LHCN-M2 (cell line): ENCODE measurements around the gene PCSK4. TPM values are rescaled to one million over a fixed set of nuclear protein-coding genes. Genes with fewer than 3 reads are reported as not detected.
"Not testable (repeated sequence)": the region's sequence is repeated elsewhere in the genome, so short reads cannot be mapped to it uniquely, and the experiment has no call there.

ENCODE experiments used
- DNase-seq: peaks from one replicate; pipeline ENCODE4 v3.0.0-alpha.2; 2012; ENCODE audit warnings: low read depth
- total RNA-seq: library from RNA; depleted of rRNA; stranded (reverse); fragments of >200 nt; gene quantifications from 2 replicates; pipeline ENCODE4 v1.2.3, GENCODE V29; 2014

PCSK4 gene
- total RNA-seq, 1 experiment from 2014 or later = 5.4 TPM

DNA sequence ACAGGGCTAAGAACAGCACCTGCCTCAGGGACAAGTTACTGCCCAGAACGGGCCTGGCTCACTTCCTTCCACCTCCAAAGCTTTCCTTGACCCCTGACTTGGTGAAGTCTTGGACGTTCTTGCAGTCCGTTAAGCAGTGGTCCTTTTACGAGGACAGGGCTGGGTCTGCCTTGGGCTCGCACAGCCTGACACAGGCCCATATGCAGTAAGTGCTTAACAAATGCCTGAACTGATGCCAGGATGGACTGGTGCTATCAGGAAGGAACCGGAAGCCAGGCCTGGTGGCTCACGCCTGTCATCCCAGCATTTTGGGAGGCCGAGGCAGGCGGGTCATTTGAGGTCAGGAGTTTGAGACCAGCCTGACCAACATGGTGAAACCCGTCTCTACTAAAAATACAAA lies 31.9 kb upstream of the PCSK4 start:
- no peak for DNase-seq

DNA sequence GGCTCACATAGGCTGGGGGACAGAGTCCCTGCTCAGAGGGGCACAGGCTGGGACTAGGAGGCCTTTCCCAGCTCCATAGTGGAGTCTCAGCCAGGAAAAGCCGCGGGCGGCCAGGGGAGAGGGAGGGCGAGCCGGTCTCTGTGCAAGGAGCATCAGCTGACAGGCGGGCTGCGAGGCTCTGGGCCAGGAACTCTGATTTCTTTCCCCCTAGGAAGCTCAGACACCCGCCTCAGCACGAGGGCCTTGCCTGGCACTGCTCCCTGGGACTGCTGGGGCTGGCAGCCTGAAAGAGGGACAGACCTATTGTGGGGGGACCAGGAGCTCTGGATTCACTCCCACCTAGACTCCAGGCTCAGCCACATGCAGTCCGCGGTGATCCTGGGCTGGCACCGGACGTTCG lies 31.5 kb upstream of the PCSK4 start:
- DNase-seq = no peak

DNA sequence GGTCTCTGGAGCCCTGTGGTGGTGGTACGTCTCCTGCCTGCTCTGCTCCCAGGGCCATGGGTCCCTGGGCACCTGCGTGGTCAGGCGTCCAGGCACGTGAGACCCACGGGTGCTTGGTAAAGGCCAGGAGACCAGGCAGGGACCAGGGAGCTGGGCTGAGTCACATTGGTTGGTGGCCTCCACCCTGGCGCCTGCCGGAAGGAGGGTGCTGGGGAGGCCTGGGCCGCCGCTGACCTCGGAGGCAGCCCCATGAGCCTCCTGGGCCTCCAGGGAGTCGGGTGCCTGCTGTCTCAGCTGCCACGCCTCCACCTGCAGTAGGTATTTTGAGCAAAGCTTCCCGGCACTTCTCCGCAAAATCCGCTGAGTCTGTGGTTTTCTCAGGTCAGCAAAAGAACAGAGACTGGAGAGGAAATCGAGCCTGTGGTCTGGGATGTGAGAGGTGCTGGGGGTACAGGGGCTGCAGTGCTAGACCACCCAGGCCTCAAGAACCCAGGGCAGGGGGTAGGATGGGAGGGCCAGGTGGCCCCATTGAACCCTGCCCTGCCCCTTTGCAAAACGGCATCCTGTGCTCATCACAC lies 30.1 kb upstream of the PCSK4 start:
- no peak for DNase-seq

DNA sequence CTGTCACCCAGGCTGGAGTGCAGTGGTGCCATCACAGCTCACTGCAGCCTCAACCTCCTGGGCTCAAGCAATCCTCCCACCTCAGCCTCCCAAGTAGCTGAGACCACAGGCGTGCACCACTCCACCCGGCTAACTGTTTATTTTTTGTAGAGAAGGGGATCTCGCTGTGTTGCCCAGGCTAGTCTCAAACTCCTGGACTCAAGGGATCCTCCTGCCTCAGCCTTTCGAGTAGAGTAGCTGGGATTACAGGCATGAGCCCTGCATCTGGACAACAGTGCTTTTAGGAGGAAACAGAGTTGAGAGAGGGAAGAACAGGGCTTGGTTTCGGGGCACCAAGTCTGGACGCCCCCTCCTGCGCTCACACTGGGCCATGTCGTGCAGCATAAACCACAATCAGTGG lies 29.7 kb upstream of the PCSK4 start:
- not testable (repeated sequence) for DNase-seq

DNA sequence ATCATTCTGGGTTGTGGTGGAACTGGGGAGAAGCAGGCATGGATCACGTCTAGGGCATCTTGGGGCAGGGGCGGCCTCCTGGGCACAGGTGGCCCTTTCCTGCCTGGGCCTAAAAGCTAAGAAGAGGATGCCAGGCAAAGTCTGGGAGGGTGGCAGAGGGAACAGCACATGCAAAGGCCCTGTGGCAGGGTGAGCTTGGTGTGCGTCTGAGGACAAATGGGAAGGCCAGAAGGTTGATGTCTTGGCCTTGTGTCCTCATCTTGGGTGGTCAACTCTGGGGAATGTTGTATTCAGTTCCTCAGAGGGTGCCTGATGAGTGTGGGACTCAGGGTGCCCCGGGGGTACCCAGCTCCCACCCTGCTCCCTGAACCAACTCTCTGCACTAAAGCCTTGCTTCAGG lies 28.3 kb upstream of the PCSK4 start:
- no peak for DNase-seq

DNA sequence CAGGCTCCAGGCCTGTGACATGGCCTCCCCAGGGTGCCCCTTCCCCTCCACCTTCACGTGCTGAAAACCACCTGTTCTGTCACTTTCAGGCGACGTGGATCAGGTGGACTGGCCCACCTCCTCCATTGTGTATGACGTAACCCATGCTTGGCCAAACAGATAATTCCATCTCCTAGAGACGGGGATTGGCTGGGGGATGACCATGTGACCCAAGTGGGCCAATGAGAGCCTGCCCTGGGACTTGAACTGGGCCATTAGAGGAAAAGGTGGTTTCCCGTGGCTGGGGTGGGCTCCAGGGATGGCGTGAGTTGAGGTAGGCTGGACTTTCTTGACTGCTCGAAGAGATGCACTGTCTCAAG lies 26.2 kb upstream of the PCSK4 start:
- no peak for DNase-seq

DNA sequence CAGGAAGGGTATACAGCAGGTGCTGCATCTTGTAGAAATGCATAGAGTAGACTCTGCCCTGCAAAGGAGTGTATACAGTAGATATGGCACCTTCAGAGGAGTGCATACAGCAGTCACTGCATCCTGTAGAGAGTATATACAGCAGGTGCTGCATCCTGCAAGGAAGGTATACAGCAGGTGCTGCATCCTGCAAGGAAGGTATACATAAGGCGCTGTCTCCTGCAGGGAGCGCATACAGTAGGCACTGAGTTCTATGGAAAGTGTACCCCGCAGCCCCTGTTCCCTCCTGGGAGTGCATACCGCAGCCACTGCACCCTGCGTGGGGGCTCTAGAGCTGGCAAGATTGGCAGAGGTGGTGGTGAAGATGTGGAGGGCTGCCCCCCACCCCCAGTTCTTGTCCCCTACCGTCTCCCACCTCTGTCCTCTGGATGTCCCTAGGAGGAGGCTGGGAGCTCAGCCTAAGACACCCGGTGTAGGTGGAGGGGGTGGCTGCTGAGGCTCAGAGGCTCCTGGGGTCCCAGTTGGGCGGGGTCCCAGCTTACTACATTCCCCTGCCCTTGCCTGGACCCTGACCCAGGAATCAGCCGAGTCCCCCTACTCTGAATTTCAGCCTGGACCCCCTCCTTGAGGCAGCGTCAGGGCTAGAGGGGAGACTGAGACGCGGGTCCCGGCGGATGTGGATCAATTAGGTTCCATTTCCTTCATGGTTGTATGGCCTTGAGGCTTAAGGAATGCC lies 25.0 kb upstream of the PCSK4 start:
- DNase-seq = no peak

DNA sequence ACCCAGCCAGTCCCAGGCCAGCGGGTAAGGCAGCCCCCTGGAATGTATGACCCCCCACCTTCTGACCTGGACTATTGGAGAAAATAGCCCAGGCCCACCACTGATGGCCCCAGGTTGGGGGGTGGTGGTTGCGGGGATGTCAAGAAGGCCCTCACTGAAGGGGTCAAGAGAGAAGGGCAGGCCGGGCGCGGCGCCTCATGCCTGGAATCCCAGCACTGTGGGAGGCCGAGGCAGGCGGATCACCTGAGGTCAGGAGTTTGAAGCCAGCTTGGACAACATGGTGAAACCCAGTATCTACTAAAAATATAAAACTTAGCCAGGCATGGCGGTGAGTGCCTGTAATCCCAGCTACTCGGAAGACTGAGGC lies 24.1 kb upstream of the PCSK4 start:
- no peak for DNase-seq

DNA sequence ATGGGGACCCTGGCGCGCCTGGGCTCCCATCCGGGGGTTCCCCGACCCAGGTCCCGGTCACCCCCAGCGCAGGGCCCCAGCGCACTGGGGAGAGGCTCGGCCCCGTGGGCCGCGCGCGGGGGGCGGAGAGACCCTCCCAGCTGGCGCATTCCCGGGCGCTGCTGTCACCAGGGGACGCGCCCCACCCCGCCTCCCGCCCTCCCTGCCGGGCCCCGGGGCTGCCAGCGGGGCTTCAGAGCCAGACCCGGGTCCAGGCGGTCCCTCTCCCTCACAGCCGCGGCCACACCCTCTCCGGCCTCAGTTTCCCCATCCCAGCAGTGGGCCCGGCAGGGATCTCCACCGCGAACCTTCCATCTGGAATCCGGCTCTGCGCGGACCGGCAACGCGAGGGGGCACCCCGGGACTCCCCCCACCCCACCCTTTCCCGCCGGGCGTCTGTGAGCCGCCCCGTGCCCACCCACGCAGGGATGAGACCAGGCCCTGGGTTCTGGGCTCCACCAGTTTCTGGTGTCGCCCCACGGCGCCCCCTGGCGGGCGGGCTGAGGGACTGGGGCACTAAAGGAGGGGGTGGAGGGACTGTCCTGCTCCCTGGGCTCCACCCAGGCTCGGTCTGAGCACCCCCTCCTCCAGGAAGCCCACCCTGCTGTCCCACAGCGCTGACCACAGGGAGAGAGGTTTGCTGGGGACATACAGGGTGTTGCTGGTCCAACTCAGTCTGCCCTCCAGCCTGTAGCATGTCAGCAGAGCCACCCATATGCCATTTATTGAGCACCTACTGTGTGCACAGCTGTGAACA lies 23.5 kb upstream of the PCSK4 start:
- DNase-seq = peak; percentile 15

DNA sequence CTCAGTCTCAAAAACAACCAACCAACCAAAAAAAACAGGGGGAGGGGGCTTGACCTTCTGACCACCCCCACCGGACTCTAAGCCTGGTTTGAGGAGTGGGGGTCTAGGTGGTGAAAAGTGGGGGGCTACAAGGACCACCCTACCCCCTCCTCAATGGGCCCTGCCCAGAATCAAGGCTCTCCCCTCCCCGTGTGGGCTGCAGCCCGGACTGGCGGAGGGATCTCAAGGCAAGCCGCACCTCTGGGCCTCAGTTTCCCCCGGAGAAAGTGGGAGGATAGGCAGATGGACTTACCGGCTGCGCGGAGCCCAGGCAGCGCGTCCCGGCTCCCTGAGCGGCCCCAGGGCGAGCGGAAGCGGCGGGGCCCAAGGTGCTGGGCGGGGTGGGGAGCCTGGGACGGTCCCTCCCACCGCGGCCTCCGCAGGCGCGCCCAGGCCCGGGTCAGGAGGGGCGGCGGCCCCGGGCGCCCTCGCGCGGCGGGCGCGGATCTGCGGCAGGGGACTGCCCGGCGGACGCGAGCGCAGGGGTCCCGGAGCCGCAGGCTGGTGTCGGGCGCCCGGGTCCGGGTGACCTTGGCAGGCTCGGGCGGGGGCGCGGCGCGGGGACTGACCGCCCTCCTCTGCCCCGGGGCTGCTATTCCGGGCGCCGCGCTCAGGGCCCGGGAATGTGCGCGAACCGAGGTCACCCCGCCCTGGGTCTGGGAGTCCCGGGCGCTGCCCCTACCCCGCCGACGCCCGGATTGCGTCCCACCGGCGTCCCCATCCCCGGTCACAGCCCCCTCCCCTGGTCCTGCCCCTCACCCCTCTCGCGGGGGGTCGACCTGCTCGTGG lies 22.7 kb upstream of the PCSK4 start, which contains the start of gene ADAMTSL5:
Gene ADAMTSL5 (minus strand): TSS at position 349 of the 828 bp plus-strand sequence. CDS start 2,076 bp downstream, outside the sequence.
- DNase-seq = no peak

DNA sequence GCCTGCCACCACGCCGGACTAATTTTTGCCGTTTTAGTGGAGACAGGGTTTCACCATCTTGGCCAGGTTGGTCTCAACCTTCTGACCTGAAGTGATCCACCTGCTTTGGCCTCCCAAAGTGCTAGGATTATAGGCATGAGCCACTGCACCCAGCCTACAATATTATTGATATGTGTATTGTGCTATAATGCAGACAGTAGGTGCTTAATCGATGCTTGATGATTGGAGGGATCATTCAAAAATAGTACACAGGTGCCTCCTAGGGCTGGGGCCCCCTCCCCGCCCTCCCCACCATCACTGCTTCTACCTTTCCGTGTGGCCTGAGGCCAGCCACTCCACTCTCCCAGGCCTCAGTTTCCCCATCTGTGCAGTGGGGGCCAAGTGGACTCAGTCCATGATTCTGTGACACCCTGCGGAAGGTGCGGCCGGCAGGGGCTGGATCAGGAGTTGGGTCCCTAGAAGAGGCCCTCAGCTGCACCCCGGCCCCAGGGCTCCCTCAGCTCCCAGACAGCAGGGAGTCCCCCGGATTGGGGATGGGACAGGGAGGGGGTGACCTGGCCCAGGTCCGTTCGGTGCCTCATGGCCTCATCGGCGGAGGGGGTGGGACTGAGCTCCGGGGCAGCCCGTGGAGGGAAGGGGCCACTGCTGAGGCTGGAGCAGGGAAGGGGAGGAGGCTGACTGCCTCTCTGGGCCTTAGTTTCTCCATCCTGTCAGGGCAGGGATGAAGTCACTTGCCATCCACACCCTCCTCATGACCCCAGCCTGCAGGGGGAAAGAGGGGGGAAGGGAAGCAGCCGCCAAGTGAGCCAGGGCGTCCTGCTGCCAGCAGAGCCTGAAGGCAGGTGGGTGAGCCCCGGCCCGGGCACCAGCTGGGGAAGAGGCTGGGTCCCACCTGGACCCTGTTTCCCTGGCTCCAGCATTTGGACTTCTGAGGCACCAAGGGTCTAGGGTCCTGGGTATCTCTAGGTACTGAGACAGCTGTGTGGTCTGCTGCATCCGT lies 21.5 kb upstream of the PCSK4 start:
- DNase-seq = no peak

DNA sequence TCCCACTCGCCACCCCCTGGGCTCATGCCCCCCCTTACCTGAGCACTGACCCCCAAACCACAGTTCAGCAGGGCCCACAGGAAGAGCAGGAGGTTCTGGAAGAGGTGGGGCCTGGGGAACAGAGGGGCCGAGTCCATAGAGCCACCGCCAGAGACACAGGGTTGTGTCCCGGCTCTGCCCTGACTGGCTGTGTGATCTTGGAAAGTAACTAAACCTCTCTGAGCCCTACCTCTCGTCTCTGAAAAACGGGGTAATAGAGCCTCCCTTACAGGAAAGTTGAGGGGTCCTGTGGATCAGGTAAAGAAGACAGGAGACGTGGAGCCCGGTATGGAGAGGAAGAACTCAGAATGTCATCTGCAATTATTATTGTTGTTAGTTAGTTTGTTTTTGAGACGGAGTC lies 20.7 kb upstream of the PCSK4 start:
- no peak for DNase-seq

DNA sequence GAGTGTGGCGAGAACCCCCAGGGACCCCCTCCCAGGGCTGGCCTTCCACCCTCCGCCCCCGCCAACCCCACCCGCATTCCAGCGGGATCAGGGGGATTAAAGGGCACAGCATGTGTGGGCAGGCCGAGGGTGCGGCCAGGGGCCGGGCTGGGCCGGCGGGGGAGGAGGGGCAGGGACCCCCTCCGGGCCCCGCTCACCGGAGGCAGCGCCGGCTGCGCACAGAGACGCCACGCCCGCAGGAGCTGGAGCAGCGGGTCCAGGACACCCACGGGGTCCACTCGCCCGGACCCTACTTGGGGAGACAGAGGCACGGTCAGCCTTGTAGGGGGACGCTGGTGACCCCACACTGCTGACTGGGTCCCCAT lies 20.3 kb upstream of the PCSK4 start:
- DNase-seq = no peak

DNA sequence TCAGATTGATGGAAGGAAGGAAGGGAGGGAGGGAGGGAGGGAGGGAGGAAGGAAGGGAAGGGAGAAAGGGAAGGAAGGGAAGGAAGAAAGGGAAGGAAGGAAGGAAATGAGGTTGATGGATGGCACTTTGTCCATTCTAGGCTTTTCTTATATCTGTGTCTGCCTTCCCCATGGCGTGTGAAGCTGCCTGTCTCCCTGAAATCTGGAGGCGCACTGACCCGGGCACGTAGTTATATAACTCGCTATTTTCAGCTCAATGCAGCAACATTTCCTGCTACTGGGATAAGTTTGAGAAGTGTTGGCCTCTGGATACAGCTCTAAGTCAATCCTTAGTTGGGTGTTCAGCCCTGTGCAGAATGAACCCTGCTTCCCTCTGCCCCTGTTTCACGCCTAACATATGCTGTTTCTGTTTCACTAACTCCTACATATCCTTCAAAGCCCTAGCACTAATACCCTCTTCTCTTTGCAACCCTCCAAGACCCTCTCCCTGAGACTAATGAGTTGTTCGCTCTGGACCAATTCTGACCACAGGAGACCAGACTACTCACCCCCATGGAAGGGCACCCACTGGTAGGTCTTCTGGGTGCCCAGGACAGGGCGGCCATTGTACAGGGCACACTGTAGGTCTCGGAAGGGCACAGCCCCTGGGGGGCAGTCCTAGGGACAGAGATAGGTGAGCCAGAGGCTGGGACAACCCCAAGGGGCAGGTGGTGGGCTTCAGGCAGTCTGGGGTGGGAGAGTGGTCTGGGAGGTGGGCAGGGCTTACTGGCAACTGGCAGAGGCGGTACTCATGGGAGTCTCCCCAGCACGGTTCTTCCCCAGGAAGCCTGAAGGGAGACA lies 19.7 kb upstream of the PCSK4 start:
- DNase-seq = no peak

DNA sequence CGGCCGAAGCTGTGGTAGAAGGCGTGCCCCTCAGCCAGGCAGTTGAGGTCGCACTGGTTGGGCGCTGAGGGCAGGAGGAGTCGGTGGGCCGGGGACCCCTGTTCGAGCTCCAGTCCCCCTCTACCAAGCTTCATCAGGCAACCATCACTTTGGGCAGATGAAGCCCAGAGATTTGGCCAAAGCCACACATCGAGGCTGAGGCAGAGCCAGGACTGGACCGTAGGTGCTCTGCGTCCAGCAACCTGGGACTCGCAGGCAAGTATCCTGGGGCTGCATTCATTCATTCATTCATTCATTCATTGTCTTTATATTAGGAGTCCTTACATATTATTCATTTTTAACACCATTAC lies 18.3 kb upstream of the PCSK4 start:
- DNase-seq = no peak

DNA sequence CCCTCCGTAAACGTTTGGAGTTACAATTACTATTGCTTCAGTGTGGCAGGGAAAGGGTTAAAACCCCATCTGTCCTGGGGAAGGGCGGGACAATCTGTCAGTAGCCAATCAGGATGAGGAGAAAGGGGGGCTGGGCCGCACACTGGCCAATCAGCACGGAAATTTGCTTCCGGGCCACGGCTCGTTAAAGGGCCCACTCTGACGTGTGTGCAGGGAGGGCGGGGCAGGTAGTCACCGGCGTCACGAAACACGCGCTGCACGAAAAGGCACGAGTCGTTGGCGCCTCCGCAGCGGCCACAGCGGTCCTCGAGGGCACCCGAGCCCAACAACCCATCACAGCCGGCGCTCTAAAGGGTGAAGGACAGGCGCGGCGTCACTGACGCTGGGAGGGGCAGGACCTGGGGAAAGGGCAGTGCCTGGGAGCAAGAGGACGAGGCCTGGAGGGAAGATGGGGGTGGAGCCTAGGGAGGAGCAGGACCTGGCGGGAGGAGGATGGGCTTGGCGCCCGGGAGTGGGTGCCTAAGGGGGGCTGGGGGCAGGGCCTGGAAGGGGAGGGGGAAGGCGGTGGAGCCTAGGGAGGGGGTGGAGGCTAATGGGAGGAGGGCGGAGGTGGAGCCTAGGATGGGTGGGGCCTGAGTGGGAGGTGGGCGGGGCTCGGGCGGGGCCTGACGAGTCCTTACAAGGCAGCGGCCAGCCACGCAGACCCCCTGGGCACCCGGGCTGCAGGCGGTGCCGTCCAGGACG lies 17.8 kb upstream of the PCSK4 start:
- DNase-seq = peak; percentile 68

DNA sequence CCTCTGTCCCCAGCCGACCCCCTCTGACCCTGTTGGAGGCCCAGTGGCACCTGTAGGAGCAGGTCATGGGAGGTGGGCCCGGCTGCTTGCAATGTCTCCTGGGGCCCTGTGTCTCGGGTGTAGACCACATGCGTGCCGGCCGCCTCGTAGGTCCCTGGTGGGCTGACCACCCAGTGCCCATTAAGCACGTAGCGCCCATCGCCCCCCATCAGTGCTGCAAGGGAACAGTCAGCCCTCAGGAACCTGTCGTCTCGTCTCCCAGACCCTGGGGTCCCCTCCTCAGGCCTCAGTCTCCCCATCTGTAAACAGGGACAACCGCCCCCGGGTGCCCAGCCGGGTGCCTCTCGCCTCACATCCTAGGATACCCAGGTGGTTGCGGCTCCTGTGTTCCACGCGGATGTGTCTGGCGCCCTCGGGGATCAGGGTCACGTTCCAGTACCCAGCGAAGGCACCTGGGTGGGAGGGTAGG lies 17.1 kb upstream of the PCSK4 start:
- DNase-seq = no peak

DNA sequence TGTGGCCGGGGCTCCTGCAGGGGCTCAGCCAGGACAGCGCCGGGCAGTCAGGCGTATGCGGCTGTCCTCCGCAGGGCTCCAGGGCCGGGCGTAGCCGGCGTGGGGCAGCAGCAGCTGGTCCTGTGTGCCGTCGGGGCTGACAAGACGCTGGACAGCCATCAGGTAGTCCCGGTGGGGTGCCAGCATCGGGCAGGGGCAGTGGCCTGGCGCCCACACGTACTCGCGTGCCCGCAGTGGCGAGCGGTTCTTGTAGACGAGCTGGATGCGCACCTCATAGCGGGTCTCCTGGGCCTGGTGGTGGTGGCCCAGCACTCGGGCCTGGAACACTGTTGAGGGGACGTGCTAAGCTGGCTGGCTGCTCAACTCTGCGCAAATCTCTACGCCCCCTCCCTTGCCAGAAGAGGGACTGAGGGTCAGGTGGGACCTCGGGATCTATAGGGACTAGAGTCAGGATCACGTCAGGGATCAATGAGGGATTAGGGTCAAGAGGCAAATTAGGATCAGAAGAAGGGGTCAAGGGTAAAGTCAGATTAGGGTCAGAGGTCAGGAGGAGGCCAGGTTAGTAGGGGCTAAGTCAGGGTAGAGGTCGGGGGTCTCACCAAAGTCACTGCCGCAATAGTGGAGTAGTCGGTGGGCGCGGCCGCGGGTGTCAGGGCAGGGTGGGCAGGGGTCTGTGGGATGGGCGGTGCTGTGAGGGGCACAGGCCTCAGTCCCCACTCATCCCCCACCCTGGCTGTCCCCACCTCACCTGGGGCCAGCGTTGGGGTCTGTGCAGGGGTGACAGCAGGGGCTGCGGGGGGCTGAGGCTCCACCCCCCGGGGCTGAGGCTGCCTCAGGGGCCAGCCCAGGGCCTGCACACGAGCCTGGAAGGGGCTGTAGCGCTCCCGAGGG lies 16.1 kb upstream of the PCSK4 start:
- no peak for DNase-seq
